Measurements from ENCODE around the gene CD59. TPM values are rescaled to one million over a fixed set of nuclear protein-coding genes. Genes with fewer than 3 reads are reported as not detected.

Gene CD59
- total and polyA plus RNA-seq, 9 of the 15 experiments (the other 6 are each of a cell fraction or from before 2014, with no cell fraction given), result 38.1 to 338 (median 173) TPM

- Histone ChIP-seq H3K27me3 (ENCODE audit: control insufficient read depth in 2 of 2, insufficient read depth in 2 of 2, low read length in 2 of 2) (peaks cover 17 to 42% of the 10 kb centered on the region in 2 experiments; a peak in 4 of 5 replicates), H3K9me3 (replicated peaks; ENCODE audit: control insufficient read depth, insufficient read depth, low read depth, low read length) (no peaks in the 10 kb centered on the region), H3K4me2 (ENCODE audit: insufficient read depth, low read length) (no peak overlapping the region), H3K4me3 (no peak overlapping the region), H2AFZ (ENCODE audit: low read depth, low read length) (no peak overlapping the region), H3K4me1 (replicated peaks in 1 of 2; ENCODE audit: control insufficient read depth in 2 of 2, insufficient read depth in 2 of 2, low read length in 2 of 2) (peaks cover 0 to 3% of the 10 kb centered on the region in 2 experiments; a peak in 1 of 5 replicates), H3K79me2 (ENCODE audit: control insufficient read depth, insufficient read depth, low read length) (no peaks in the 10 kb centered on the region), H3K27ac (ENCODE audit: extremely low read depth, low read depth, low read length) (no peak overlapping the region), H3K9ac (ENCODE audit: insufficient read depth in 1 of 2, low read depth in 2 of 2, low read length in 2 of 2) (no peak overlapping the region), H3K9me1 (ENCODE audit: control insufficient read depth, insufficient read depth, low read length) (no peaks in the 10 kb centered on the region), H3K36me3 (ENCODE audit: control insufficient read depth, insufficient read depth, low read length) (no peaks in the 10 kb centered on the region), H4K20me1 (replicated peaks; ENCODE audit: control insufficient read depth, insufficient read depth, low read length) (no peaks in the 10 kb centered on the region)
- DNase-seq (ENCODE audit: extremely low read depth in 1 of 4, low spot score in 3 of 4) (no peak), ATAC-seq (no peak), FAIRE-seq (no peak)
- intact Hi-C loops (cut with micrococcal nuclease), result no loop called here
- TF ChIP-seq REST (IDR thresholded peaks at IDR 0.05; ENCODE audit: borderline replicate concordance) (no peak), REST (CRISPR knock-in tag; IDR thresholded peaks at IDR 0.05; ENCODE audit: low read depth) (no peak), XRCC5 (IDR thresholded peaks at IDR 0.05; ENCODE audit: low read depth, low read length) (no peak), MLLT1 (IDR thresholded peaks at IDR 0.05) (no peak), ZNF212 (CRISPR knock-in tag; IDR thresholded peaks at IDR 0.05) (no peak), POLR3G (IDR thresholded peaks at IDR 0.05; ENCODE audit: extremely low read depth, insufficient read length, insufficient replicate concordance) (no peak), NCOA6 (IDR thresholded peaks at IDR 0.05) (no peak)
- in situ Hi-C loops (cut with MboI), result no loop called here
- WGBS (ENCODE audit: insufficient coverage, low coverage, missing lambda C conversion rate), result 1% methylated on average over 5 of the region's 5 CpGs
- ChIA-PET CTCF (ENCODE audit: low intra/inter-chr PET ratio) (no interaction called here), POLR2A (interaction anchor here (0.6 kb wide), 1 partner anchor 338 kb away, joined by 3 read pairs; no protein-coding TSS in a partner anchor)
- no TSS peak for BruUV-seq (replicated peaks)
These were observed 66.5 kb downstream of the CD59 start for GRCh38 chr11:33669598-33670249.

All from K562 (cell line).